Measurements from ENCODE around the gene MCM7.

The MCM7 gene

GRCh38 chr7:100109521-100110163 is 8.4 kb upstream of the MCM7 start:
- TF ChIP-seq CTCF (IDR thresholded peaks at IDR 0.05; ENCODE audit: low read depth, low read length) = no peak
- DNase-seq (ENCODE audit: extremely low read depth, low read depth) = no peak

- TF ChIP-seq CTCF (IDR thresholded peaks at IDR 0.05; ENCODE audit: low read depth, low read length) = no peak
- no peak for DNase-seq (ENCODE audit: extremely low read depth, low read depth)
Observed at GRCh38 chr7:100107890-100108289, 6.7 kb upstream of the MCM7 start.

- no peak for TF ChIP-seq CTCF (IDR thresholded peaks at IDR 0.05; ENCODE audit: low read depth, low read length)
- no peak for DNase-seq (ENCODE audit: extremely low read depth, low read depth)
Observed at GRCh38 chr7:100107125-100107737, 6.0 kb upstream of the MCM7 start.

GRCh38 chr7:100106633-100107032 is 5.4 kb upstream of the MCM7 start:
- no peak for DNase-seq (ENCODE audit: extremely low read depth, low read depth)
- no peak for TF ChIP-seq CTCF (IDR thresholded peaks at IDR 0.05; ENCODE audit: low read depth, low read length)

- no peak for TF ChIP-seq CTCF (IDR thresholded peaks at IDR 0.05; ENCODE audit: low read depth, low read length)
- no peak for DNase-seq (ENCODE audit: extremely low read depth, low read depth)
Observed at GRCh38 chr7:100105534-100105933, 4.3 kb upstream of the MCM7 start.

GRCh38 chr7:100102950-100103840 is 2.0 kb upstream of the MCM7 start:
- DNase-seq (ENCODE audit: extremely low read depth, low read depth) = no peak
- TF ChIP-seq CTCF (IDR thresholded peaks at IDR 0.05; ENCODE audit: low read depth, low read length) = no peak
